H1 (cell line): ENCODE measurements around the gene TCF7L2. TPM values are rescaled to one million over a fixed set of nuclear protein-coding genes. Genes with fewer than 3 reads are reported as not detected.

Experiments used
- ASH2L ChIP-seq: fragments of 200-600, 300-600 bp; sonication (generic); IDR thresholded peaks from one replicate; pipeline ENCODE4 v1.7.1; 2017; ENCODE audit warnings: low read length
- CHD7 ChIP-seq: fragments of 300-600 bp; sonication (generic); IDR thresholded peaks from 2 replicates; pipeline ENCODE4 v1.7.1; 2012; ENCODE audit warnings: low read length, moderate library complexity, mild to moderate bottlenecking, inconsistent platforms; ENCODE audit not compliant: insufficient replicate concordance
- FOSL1 ChIP-seq: IDR thresholded peaks from 2 replicates; pipeline ENCODE4 v1.6.1; 2011; ENCODE audit warnings: mild to moderate bottlenecking, low read depth, low read length, moderate library complexity; ENCODE audit not compliant: insufficient read depth
- NANOG ChIP-seq: IDR thresholded peaks from 2 replicates; pipeline ENCODE4 v1.6.1; 2011; ENCODE audit warnings: low read length, low read depth, mild to moderate bottlenecking, inconsistent platforms; ENCODE audit not compliant: insufficient read depth, poor library complexity, severe bottlenecking
- NRF1 ChIP-seq: IDR thresholded peaks from 2 replicates; pipeline ENCODE4 v1.6.1; 2011; ENCODE audit warnings: mild to moderate bottlenecking, low read depth, low read length, improper control_type of control experiment
- POU5F1 ChIP-seq: IDR thresholded peaks from 2 replicates; pipeline ENCODE4 v1.6.1; 2011; ENCODE audit warnings: low read depth, mild to moderate bottlenecking, low read length, moderate library complexity
- RBBP5 ChIP-seq: IDR thresholded peaks from 2 replicates; pipeline ENCODE4 v1.7.1; 2012; ENCODE audit warnings: low read depth, mild to moderate bottlenecking, inconsistent platforms, low read length, moderate library complexity, borderline replicate concordance
- SP1 ChIP-seq: IDR thresholded peaks from 2 replicates; pipeline ENCODE4 v1.6.1; 2011; ENCODE audit warnings: low read depth, low read length
- TBP ChIP-seq: IDR thresholded peaks from 2 replicates; pipeline ENCODE4 v1.6.1; 2011; ENCODE audit warnings: low read depth, low read length, improper control_type of control experiment
- polyA plus RNA-seq, 7 experiments: library from polyadenylated mRNA; depleted of rRNA in 3 of 7; stranded (reverse) in 5 of 7; unstranded in 2 of 7; fragments of >200 nt in 5 of 7; fragments of 200-250 nt in 2 of 7; gene quantifications; 1 replicate in 5 of 7; 2 replicates in 1 of 7; 4 replicates in 1 of 7; pipeline versions ENCODE4 v1.2.1 to v1.2.3, GENCODE V29; 2011 to 2013; ENCODE audit warnings: missing spikeins in 2 of 7, mixed read lengths in 2 of 7
- total RNA-seq: library from RNA; stranded (reverse); fragmentation: NEBNext Ultra II Directional; extraction: Animal tissue kit (Norgen Biotek cat#: 25700); gene quantifications from 2 replicates; pipeline ENCODE4 v1.2.1, GENCODE V29; 2021

TCF7L2 gene
- total and polyA plus RNA-seq, 2 of the 8 experiments (the other 6 are each of a cell fraction or from before 2014, with no cell fraction given) = 33.9 to 67.3 TPM

DNA sequence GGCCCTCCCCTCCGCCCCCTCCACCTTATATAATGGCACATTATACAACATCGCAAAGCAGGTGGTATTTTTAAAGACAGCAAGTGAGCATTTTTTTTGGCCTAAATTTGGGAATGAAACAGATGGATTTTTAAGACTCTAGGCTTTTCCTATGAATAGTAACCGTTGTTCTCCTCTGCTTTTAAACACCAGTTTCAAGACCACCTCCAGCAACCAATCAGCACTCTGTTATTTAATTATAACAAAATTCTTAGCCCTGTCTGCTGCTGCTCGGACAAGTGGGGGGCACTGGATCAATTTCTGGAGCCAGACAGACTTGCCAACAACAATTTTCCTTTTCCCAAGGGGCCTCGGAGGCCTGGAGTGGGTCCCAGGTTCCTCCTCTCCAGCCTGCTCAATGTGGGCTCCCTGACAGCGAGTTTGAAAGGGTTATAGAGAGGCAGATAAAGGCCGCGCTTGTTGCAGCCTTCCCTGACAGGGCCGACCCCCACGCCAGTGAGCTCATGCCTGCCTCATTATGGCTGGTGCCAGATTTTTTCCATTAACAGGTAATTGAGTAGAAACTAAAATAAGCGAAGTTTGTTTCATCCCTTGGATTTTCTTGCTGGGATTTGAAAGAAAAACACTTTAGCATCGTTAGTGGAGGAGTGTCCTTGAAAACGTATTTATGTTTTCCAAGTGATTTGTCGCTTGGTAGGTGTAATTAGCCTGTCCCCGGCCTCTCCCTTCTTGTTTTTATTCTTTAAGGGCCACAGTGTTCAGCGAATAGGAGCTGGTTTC lies 227.3 kb downstream of the TCF7L2 start (continued):
- no peak for TF ChIP-seq CHD7
- TF ChIP-seq NRF1 = no peak
- TF ChIP-seq RBBP5 = no peak
- TF ChIP-seq FOSL1 = no peak
- no peak for TF ChIP-seq SP1
- no peak for TF ChIP-seq ASH2L
- TF ChIP-seq POU5F1 = no peak
- TF ChIP-seq NANOG = no peak
- TF ChIP-seq TBP = no peak
